Lower leg skin (tissue), 4 donors: Measurements from ENCODE around the gene SSTR5. TPM values are rescaled to one million over a fixed set of nuclear protein-coding genes. Genes with fewer than 3 reads are reported as not detected.

Experiments
- DNase-seq, 2 donors: peaks; one replicate each; pipeline ENCODE4 v3.0.0-alpha.2; 2019; ENCODE audit warnings: low spot score in 2 of 2
- H3K4me3 ChIP-seq: fragments of 200-600 bp; sonication (generic); 2 replicates; pipeline ENCODE4 v1.5.1; 2017; ENCODE audit warnings: mild to moderate bottlenecking, low read depth; ENCODE audit not compliant: poor library complexity, severe bottlenecking
- CTCF ChIP-seq, 3 donors: fragments of 450-650 bp; IDR thresholded peaks; one replicate each; pipeline ENCODE4 v1.5.1; 2016; ENCODE audit warnings: antibody characterized with exemption in 3 of 3, mild to moderate bottlenecking in 3 of 3, moderate library complexity in 2 of 3
- POLR2A ChIP-seq, 2 donors: fragments of 450-650 bp; IDR thresholded peaks; one replicate each; pipeline ENCODE4 v1.6.1; 2016 to 2017; ENCODE audit warnings: antibody characterized with exemption in 2 of 2, mild to moderate bottlenecking in 1 of 2, moderate library complexity in 1 of 2
- WGBS, 2 donors: methylation state at CpG; one replicate each; pipeline ENCODE4 v1.1.5; 2018; 5-methylcytosine and 5-hydroxymethylcytosine counted together
- intact Hi-C: fragments of 100-400 bp; cut with DNase I; formaldehyde crosslinking; loops from one replicate; pipeline ENCODE4 v1.15.0; 2023; ENCODE audit warnings: low total_unique reads
- total RNA-seq, 4 donors: library from RNA; depleted of rRNA; stranded (reverse); fragments of >200 nt; gene quantifications; one replicate each; pipeline ENCODE4 v1.1.0, GENCODE V29; 2016

The SSTR5 gene
- total RNA-seq, 4 donors from 2014 or later = 0.36 TPM; not detected in 3

GRCh38 chr16:1094124-1094479 lies 21.6 kb downstream of the SSTR5 start:
- intact Hi-C loops = loop anchor here (10.0 kb wide), 1 partner anchor 379 kb away; the partner anchor contains the start of gene METRN
- H3K4me3 ChIP-seq = no peak overlapping the region
- TF ChIP-seq POLR2A (IDR thresholded peaks at IDR 0.05) (no peak), CTCF (IDR thresholded peaks at IDR 0.05) (no peak)
- no peak for DNase-seq
- WGBS, 2 donors = 69 to 75% methylated on average over 11 to 13 of the region's 13 CpGs

- 48 to 50% methylated on average over 17 to 18 of the region's 29 CpGs for WGBS, 2 donors
- intact Hi-C loops = loop anchor here (10.0 kb wide), 1 partner anchor 380 kb away; the partner anchor contains the start of gene METRN
- TF ChIP-seq POLR2A (IDR thresholded peaks at IDR 0.05) = no peak
- H3K4me3 ChIP-seq = no peak overlapping the region
- no peak for DNase-seq
Observed at GRCh38 chr16:1094601-1095449, 22.3 kb downstream of the SSTR5 start.

- 45 to 47% methylated on average over 7 to 10 of the region's 16 CpGs for WGBS, 2 donors
- no peak for DNase-seq
- intact Hi-C loops = loop anchor here (10.0 kb wide), 1 partner anchor 381 kb away; the partner anchor contains the start of gene METRN
- H3K4me3 ChIP-seq = no peak overlapping the region
- TF ChIP-seq POLR2A (IDR thresholded peaks at IDR 0.05) (no peak), CTCF (IDR thresholded peaks at IDR 0.05) (no peak)
Observed at GRCh38 chr16:1095450-1096168, 23.1 kb downstream of the SSTR5 start.

GRCh38 chr16:1096169-1097082 lies 23.9 kb downstream of the SSTR5 start, which contains the start of gene C1QTNF8:
TSS of gene C1QTNF8 (minus strand) at chr16:1096244. CDS start at chr16:1094922, 1,322 bp downstream.
- no peak within 1 kb of the TSS for H3K4me3 ChIP-seq
- DNase-seq = no peak
- 51 to 57% methylated on average over 8 to 44 of the region's 55 CpGs for WGBS, 2 donors
- TF ChIP-seq CTCF (IDR thresholded peaks at IDR 0.05) (no peak), POLR2A (IDR thresholded peaks at IDR 0.05) (no peak)
- intact Hi-C loops = loop anchor here (10.0 kb wide), 1 partner anchor 382 kb away; the partner anchor contains the start of gene METRN

- WGBS, 2 donors = 67 to 73% methylated on average over 8 of the region's 18 CpGs
- intact Hi-C loops = loop anchor here (10.0 kb wide), 1 partner anchor 382 kb away; the partner anchor contains the start of gene METRN
- no peak overlapping the region for H3K4me3 ChIP-seq
- no peak for DNase-seq
- TF ChIP-seq CTCF (IDR thresholded peaks at IDR 0.05) (no peak), POLR2A (IDR thresholded peaks at IDR 0.05) (no peak)
Observed at GRCh38 chr16:1097156-1097555, 24.6 kb downstream of the SSTR5 start.
